ENCODE data around the gene PLEKHO2.

PLEKHO2 gene

DNA sequence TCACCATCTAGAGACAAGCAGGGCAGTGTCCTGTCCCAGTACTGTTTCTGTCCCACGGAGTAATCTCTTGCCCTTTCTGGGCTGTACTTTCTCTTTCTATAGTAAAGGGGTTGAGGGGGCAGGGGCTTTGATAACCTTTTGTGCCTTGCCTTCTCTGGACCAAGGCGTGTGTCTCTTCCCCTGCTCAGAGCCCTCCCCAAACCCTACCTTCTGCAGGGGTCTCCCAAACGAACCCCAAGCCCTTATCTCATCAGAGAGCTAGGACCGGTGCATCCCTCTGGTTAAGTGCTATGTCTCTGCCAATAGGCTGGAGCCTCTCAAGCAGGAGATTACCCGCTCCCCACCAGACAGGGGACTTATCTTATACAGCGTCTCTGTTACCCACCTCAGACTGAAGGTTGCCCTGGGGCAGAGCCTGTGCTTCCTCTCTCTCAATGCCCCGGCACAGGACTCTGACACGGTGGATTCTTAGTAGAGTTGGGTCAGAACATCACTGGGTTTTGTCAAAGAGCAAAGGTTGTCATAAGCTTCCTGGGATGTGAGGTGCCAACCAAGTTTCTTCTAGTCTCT lies 2.9 kb downstream of the PLEKHO2 start:
- TF ChIP-seq, protein P1, sequence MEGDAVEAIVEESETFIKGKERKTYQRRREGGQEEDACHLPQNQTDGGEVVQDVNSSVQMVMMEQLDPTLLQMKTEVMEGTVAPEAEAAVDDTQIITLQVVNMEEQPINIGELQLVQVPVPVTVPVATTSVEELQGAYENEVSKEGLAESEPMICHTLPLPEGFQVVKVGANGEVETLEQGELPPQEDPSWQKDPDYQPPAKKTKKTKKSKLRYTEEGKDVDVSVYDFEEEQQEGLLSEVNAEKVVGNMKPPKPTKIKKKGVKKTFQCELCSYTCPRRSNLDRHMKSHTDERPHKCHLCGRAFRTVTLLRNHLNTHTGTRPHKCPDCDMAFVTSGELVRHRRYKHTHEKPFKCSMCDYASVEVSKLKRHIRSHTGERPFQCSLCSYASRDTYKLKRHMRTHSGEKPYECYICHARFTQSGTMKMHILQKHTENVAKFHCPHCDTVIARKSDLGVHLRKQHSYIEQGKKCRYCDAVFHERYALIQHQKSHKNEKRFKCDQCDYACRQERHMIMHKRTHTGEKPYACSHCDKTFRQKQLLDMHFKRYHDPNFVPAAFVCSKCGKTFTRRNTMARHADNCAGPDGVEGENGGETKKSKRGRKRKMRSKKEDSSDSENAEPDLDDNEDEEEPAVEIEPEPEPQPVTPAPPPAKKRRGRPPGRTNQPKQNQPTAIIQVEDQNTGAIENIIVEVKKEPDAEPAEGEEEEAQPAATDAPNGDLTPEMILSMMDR (IDR thresholded peaks at IDR 0.05; ENCODE audit: insufficient read depth, low read depth, low read length, missing control alignments), result no peak
- peak; percentile 55 for DNase-seq (ENCODE audit: low read depth)
- H3K4me3 ChIP-seq (ENCODE audit: low read depth, low read length), result peak overlapping the region; percentile 93

DNA sequence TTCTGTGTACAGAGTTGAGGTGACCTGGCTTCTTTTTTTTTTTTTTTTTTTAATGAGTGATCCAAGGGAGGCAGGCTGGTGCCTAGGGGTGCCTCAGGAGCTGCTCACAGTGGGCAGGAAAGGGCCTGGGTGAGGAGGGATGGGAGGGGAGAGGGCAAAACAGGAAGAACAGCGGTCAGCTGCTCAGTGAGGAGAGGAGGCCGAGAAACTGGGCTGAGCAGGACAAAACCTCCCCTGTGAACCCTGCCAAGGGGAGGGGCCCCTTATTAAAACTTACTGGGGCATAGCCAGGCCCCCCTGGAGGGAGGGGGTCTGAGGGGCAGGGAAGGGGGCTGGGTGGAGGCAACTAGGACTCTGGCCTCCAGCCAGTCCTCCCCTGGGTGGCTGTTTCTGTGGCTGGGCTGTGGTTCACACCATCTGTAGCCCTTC lies 3.5 kb downstream of the PLEKHO2 start:
- TF ChIP-seq, protein P1 (IDR thresholded peaks at IDR 0.05; ENCODE audit: insufficient read depth, low read depth, low read length, missing control alignments), result no peak
- DNase-seq (ENCODE audit: low read depth), result peak; percentile 48
- H3K4me3 ChIP-seq (ENCODE audit: low read depth, low read length), result peak overlapping the region; percentile 93

DNA sequence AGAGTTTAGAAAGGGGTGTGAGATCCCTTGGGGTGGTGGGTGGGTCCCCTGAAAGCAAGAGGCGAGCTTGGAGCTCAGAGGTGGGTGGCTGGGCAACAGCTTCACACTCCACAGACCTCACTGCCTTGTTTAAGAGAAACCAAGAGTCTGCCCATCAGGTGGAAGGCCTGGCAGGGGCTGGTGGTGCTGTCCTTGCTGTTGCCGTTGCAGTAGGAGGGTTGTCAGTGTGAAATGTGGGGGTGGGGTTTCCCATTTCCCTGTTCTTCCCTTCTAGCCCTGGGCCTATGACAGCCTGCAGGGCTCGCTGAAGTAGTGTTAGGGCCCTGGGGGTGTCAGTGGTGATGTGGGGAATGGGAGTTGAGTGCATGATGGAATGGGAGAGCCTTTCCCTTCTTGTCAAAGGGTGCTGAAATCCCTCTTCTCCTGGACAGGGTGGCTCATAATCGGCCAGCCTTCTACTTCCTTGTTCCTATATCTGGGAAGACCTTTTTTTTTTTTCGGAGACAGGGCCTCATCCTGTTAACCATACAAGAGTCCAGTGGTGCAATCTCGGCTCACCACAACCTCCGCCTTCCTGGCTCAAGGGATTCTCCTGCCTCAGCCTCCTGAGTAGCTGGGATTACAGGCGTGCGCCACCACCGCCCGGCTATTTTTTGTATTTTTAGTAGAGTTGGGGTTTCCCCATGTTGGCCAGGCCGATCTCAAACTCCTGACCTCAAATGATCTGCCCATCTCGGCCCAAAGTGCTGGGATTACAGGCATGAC lies 4.3 kb downstream of the PLEKHO2 start:
- peak overlapping the region; percentile 93 for H3K4me3 ChIP-seq (ENCODE audit: low read depth, low read length)
- DNase-seq (ENCODE audit: low read depth), result peak; percentile 41

DNA sequence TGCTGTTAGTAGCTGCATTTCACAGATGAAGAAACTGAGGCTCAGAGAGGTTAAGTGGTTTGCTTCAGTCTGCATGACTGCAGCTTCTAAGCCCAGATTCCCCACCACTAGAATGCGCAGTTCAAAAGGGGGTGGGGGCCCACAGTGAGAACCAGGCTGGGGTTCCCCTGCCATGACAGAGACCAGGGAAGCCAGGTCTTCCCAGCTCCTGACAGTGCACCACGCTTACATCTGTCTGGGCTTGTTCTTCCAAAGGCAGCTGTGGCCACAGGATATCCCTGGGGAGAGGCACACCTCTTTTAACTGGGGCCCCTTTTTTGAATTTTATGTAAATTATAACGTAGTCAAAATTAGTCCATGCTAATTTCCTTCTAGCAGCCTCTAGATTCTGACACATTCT lies 5.3 kb downstream of the PLEKHO2 start:
- no peak overlapping the region for H3K4me3 ChIP-seq (ENCODE audit: low read depth, low read length)
- DNase-seq (ENCODE audit: low read depth), result no peak
- TF ChIP-seq, protein P1 (IDR thresholded peaks at IDR 0.05; ENCODE audit: insufficient read depth, low read depth, low read length, missing control alignments), result no peak

More for the DNA sequence above, 4.3 kb downstream of the PLEKHO2 start:
- TF ChIP-seq, protein P1 (IDR thresholded peaks at IDR 0.05; ENCODE audit: insufficient read depth, low read depth, low read length, missing control alignments), result no peak

DNA sequence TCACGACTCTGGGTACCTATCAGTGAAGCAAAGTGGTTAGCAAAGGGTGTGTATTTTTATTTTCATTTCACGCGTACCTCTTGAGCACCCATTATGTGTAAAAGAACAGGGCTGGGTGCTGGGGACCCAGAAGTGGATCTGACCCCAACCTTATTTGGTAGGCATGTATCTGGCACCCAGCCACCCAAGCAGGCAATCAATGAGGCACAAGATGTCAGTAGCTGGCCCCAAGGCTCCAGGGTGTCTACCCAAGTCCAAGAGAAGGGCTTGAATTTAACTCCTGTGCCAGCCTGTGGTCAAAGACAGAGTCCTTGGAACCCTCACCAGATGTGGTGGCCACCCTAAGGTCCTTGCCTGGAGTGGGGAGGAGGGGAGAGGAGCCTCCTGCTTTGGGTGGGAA lies 5.7 kb downstream of the PLEKHO2 start:
- TF ChIP-seq, protein P1 (IDR thresholded peaks at IDR 0.05; ENCODE audit: insufficient read depth, low read depth, low read length, missing control alignments), result no peak
- no peak overlapping the region for H3K4me3 ChIP-seq (ENCODE audit: low read depth, low read length)
- DNase-seq (ENCODE audit: low read depth), result no peak

DNA sequence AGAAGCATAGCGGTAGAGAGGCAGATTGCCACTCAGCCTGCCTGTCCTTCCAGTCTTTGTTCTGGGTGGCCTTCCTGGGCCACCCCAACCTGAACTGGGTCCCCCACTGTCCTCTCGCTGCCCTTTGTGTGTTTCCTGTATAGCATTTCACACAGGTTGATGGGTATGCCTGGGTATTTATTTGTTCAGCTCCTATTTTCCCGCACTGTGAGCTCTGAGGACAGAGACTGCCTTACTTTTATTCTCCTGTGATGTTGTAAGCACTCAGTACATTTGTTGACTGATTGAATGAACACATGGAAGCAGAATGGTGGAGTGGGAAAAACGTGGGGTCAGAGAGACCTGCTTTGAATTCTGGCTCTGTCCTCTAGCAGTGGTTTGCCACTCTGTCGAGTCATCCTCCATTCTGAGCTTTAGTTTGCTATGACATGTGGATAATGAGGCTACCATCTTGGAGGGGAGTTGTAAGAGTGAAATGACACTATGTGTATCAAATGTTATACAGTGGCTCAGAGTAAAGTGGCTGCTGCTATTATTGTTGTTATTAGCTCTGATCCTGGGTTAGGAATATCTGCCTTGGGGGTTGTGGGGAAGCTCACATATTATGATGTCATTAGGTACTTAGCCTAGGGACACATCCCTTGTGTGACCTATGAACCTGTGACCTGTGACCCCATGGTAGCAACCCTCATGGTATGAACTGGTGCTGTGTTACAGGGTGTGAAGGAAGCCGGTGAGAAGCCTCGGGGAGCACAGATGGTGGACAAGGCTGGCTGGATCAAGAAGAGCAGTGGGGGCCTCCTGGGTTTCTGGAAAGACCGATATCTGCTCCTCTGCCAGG lies 6.4 kb downstream of the PLEKHO2 start:
- H3K4me3 ChIP-seq (ENCODE audit: low read depth, low read length), result no peak overlapping the region
- TF ChIP-seq, protein P1 (IDR thresholded peaks at IDR 0.05; ENCODE audit: insufficient read depth, low read depth, low read length, missing control alignments), result no peak
- DNase-seq (ENCODE audit: low read depth), result no peak

Measured in GM12865 (cell line).